Upper lobe of right lung (tissue), 1 donor: ENCODE measurements around the gene BMP6. TPM values are rescaled to one million over a fixed set of nuclear protein-coding genes. Genes with fewer than 3 reads are reported as not detected.
A peak's percentile ranks its signal among the peaks of the same experiment; 100 is the strongest.
"Not testable (repeated sequence)": the region's sequence is repeated elsewhere in the genome, so short reads cannot be mapped to it uniquely, and the experiment has no call there.

ENCODE experiments used
- ATAC-seq: fragments of 200-7000 bp; cut with Tn5 transposase; one replicate; pipeline ENCODE4 v1.9.1; 2020; ENCODE audit warnings: mild to moderate bottlenecking, moderate library complexity
- DNase-seq: peaks from one replicate; pipeline ENCODE4 v3.0.0-alpha.2; 2020
- H3K27ac ChIP-seq: fragments of 200-600 bp; one replicate; pipeline ENCODE4 v1.8.0; 2022
- H3K27me3 ChIP-seq: fragments of 200-600 bp; one replicate; pipeline ENCODE4 v1.8.0; 2022; ENCODE audit warnings: mild to moderate bottlenecking
- H3K36me3 ChIP-seq: fragments of 200-600 bp; one replicate; pipeline ENCODE4 v1.8.0; 2022
- H3K4me1 ChIP-seq: fragments of 200-600 bp; one replicate; pipeline ENCODE4 v1.8.0; 2022
- H3K4me3 ChIP-seq: fragments of 200-600 bp; one replicate; pipeline ENCODE4 v1.8.0; 2022; ENCODE audit warnings: mild to moderate bottlenecking
- H3K9me3 ChIP-seq: fragments of 200-600 bp; one replicate; pipeline ENCODE4 v1.8.0; 2022
- CTCF ChIP-seq: fragments of 200-600 bp; IDR thresholded peaks from one replicate; pipeline ENCODE4 v1.8.0; 2022; ENCODE audit warnings: antibody characterized with exemption
- intact Hi-C: fragments of 100-400 bp; cut with DNase I; formaldehyde crosslinking; loops from one replicate; pipeline ENCODE4 v1.11.0; 2022
- total RNA-seq: library from RNA; stranded (reverse); fragmentation: NEBNext Ultra II Directional; extraction: Animal tissue kit (Norgen Biotek cat#: 25700); gene quantifications from one replicate; pipeline ENCODE4 v1.2.1, GENCODE V29; 2021
- donor health status: DM: no; HTN: yes; CAD: no; lungs with severe emphysema.

Gene BMP6
- total RNA-seq, 1 donor from 2014 or later = 6.6 TPM

GRCh38 chr6:7888587-7889357 lies 162.9 kb downstream of the BMP6 start:
- H3K9me3 ChIP-seq = no peaks in the 10 kb centered on the region
- peaks cover 98% of the 10 kb centered on the region for H3K36me3 ChIP-seq
- no peak for TF ChIP-seq CTCF
- H3K4me3 ChIP-seq = no peak overlapping the region
- no peak for ATAC-seq
- intact Hi-C loops = no loop called here
- H3K27me3 ChIP-seq = no peaks in the 10 kb centered on the region
- no peaks in the 10 kb centered on the region for H3K4me1 ChIP-seq
- DNase-seq = no peak
- H3K27ac ChIP-seq = no peak overlapping the region

DNA sequence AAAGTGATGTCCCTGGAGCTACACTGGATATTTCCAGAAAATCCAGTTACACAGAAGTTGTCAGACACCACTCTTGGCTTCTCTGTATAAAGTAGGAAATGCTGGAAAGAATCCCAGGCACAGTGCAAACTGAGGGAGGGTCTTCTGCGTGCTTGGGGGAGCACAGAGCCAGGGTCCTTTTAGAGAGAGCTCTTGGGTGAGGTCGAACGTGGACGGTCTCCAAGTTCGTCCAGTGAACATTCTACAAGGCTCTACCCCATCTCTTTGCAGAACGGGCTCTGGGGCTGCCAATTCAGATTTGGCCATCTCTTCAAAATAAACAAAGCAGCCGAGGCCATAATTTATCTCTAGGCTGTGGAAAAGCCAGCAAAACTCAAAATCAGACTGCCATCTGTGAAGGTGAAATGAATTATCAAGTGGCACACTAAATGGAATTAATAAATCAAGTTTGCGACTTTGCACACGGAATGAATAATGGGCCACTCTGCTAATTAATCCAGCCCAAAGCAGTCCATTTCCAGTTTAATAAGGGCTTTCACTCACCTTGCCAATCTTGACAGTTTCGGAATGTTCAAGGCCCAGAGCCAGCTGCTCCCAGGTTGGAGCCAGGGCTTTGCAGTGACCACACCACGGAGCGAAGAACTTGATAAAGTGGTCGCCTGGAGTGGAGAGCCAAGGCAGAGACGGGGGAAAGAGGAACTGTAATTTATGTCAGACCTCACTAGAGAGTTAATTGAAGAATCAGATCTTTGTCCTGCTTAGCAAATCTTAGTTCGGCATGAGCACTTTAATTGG lies 165.4 kb downstream of the BMP6 start:
- Histone ChIP-seq H3K4me3 (no peak overlapping the region), H3K36me3 (peaks cover 98% of the 10 kb centered on the region), H3K27ac (no peak overlapping the region), H3K9me3 (no peaks in the 10 kb centered on the region), H3K4me1 (no peaks in the 10 kb centered on the region), H3K27me3 (no peaks in the 10 kb centered on the region)
- no peak for DNase-seq
- no peak for TF ChIP-seq CTCF
- ATAC-seq = no peak
- intact Hi-C loops = no loop called here

GRCh38 chr6:7892367-7892766 lies 166.5 kb downstream of the BMP6 start:
- ATAC-seq, H3K4me1 ChIP-seq, H3K27me3 ChIP-seq, intact Hi-C loops, DNase-seq, H3K27ac ChIP-seq, H3K9me3 ChIP-seq, H3K4me3 ChIP-seq: not testable (repeated sequence)
- peaks cover 98% of the 10 kb centered on the region for H3K36me3 ChIP-seq

DNA sequence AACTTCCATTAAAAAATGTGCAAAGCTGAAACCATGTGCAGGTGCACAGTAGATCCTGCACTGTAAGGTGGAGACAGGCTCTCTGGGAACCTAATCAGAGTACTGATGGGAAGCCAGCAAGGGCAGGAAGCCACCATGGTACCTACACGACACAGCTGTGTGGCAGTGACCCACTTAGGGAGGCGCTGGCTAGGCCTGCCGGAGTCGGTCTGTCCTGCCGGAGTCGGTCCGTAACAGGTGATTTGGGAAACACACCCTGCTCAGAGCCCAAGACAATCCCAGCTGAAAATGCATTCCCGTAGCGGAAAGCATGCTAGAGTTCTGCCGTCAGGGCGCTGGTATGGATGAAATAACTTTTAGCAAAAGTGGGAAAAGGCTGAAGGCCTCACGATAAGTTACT lies 167.4 kb downstream of the BMP6 start:
- intact Hi-C loops = no loop called here
- no peak overlapping the region for H3K27ac ChIP-seq
- no peak for DNase-seq

GRCh38 chr6:7894262-7895124 lies 168.6 kb downstream of the BMP6 start:
- Histone ChIP-seq H3K4me3 (no peak overlapping the region), H3K36me3 (peaks cover 98% of the 10 kb centered on the region), H3K4me1 (no peaks in the 10 kb centered on the region), H3K27ac (no peak overlapping the region), H3K27me3 (no peaks in the 10 kb centered on the region), H3K9me3 (no peaks in the 10 kb centered on the region)
- DNase-seq = no peak
- no peak for TF ChIP-seq CTCF
- no peak for ATAC-seq
- intact Hi-C loops = no loop called here

More for the DNA sequence above, 167.4 kb downstream of the BMP6 start:
- ATAC-seq = no peak
- no peak for TF ChIP-seq CTCF
- H3K36me3 ChIP-seq = peaks cover 98% of the 10 kb centered on the region
- H3K27me3 ChIP-seq = no peaks in the 10 kb centered on the region
- no peaks in the 10 kb centered on the region for H3K9me3 ChIP-seq
- no peaks in the 10 kb centered on the region for H3K4me1 ChIP-seq
- H3K4me3 ChIP-seq = no peak overlapping the region

GRCh38 chr6:7895125-7895423 lies 169.2 kb downstream of the BMP6 start:
- no peaks in the 10 kb centered on the region for H3K27me3 ChIP-seq
- no peaks in the 10 kb centered on the region for H3K9me3 ChIP-seq
- peak; percentile 25 for ATAC-seq
- no peaks in the 10 kb centered on the region for H3K4me1 ChIP-seq
- H3K4me3 ChIP-seq = no peak overlapping the region
- H3K36me3 ChIP-seq = peaks cover 100% of the 10 kb centered on the region
- TF ChIP-seq CTCF = no peak
- H3K27ac ChIP-seq = no peak overlapping the region
- intact Hi-C loops = no loop called here
- DNase-seq = no peak
